NCI-H2196 treated with DMSO at 0.1 percent for 48 hours (cell line): ENCODE measurements around the gene SERTAD3.
"Not testable (repeated sequence)": the region's sequence is repeated elsewhere in the genome, so short reads cannot be mapped to it uniquely, and the experiment has no call there.

Source experiments
- DNase-seq: peaks from one replicate; lab custom pipeline; 2025; ENCODE audit not compliant: unreplicated experiment; lab: John Stamatoyannopoulos, UW

Gene SERTAD3

DNA sequence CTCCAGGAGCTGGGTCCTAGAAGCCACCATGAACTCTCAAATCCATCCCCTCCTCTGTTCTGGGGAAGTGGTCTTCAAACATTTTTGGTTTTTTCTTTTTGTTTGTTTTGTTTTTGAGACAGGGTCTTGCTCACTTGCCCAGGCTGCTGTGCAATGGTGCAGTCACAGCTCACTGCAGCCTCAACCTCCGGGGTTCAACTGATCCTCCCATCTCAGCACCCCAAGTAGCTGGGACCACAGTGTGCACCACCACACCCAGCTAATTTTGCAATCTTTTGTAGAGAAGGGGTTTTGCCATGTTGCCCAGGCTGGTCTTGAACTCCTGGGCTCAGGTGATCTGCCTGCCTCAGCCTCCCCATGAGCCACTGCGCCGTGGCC is 14.5 kb upstream of the SERTAD3 start:
- no peak for DNase-seq

DNA sequence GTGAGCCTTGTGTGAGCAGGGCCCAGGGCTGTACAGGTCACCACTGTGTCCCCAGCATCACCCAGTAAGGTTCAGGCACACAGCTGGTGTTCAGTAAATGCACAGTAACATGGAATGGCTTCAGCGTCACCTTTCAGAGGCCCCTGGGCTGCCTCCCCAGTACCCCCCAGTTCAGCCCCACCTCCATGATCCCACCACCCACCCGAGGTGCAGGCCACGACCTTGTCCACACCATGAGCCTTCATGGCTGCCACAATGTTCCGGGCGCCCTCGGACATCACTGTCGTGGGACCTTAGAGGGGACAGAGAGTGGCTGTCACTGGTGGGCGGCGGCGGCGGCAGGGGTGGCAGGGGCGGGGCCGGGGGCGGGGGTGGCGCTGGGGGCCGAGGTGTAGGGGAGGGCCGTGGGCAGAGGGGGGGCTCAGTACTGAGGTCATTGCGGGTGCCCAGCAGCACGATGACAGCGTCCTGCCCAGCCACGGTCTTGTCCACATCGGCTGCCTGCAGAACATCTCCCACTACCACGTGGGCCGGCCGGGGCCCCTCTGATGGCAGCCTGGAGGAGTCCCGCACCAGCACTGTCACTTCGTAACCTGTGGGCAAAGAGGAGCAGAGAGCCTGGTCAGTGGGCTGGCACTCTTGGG is 13.9 kb upstream of the SERTAD3 start:
- DNase-seq, result no peak

DNA sequence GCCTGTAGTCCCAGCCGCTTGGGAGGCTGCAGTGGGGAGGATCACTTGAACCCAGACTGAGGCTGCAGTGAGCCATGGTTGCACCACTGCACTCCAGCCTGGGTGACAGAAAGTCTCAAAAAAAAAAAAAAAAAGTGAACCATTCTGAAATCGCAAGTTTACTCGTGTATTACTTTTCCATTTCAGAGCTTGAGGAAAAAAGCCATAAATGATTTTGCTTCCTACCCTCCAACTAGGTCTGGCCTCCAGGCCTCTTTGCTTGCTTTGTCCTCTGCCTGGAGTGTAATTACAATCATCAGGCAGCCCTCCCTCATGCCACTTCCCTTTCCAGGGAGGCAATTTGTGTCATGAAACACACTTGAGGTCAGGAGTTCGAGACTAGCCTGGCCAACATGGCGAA is 12.9 kb upstream of the SERTAD3 start:
- no peak for DNase-seq

DNA sequence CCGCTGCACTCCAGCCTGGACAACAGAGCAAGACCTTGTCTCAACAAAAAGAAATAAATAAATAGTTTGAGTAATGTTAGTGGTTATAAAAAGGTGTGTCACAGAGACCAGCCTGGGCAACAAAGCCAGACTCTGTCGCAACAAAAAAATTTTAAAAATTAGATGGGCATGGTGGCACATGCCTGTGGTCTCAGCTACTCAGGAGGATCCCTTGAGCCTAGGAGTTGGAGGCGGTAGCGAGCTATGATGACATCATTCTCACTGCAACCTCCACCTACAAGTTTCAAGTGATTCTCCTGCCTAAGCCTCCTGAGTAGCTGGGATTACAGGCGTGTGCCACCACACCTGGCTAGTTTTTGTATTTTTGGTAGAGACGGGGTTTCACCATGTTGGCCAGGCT is 9.8 kb upstream of the SERTAD3 start:
- not testable (repeated sequence) for DNase-seq

DNA sequence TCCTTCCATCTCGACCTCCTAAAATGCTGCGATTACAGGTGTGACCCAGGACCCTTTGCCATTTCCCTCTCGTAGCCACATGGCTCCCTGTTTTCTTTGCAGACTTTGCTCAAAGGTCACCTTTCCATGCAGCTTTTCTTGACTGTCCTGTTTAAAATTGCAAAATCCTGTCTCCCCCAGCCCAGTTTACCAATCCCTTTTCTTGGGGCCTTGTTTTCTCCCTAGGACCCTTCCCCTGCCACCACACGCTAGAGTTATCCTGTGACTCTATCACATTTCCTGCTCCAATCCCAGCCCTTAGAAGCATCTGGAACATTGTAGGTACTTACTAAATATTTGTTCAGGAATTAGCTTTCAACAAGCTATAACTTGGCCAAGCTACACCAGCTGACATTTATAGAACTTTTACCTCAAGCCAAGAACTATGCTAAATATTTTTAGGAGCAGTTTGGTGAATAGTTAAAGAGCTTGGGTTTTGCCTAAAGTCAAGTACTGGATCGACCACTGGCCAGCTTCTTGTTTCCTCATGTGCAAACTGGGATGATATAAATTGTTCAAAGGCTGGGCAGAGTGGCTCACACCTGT is 9.1 kb upstream of the SERTAD3 start:
- no peak for DNase-seq

DNA sequence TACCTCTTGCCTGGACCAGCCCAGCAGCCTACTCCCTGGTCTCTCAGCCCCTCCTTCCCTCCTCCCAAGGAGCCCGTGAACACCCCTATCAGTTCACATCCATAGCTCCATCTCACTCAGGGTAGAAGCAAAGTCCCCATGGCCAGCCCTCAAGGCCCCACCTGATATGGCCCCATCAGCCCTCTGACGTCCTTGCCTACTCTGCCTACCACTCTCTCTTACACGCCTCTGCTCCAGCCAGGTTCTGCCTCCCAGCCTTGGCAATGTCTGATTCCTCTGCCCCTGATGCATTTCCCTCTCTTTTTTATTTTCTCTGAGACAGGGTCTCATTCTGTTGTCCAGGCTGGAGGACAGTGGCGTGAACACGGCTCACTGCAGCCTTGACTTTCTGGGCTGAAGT is 7.9 kb upstream of the SERTAD3 start:
- no peak for DNase-seq

DNA sequence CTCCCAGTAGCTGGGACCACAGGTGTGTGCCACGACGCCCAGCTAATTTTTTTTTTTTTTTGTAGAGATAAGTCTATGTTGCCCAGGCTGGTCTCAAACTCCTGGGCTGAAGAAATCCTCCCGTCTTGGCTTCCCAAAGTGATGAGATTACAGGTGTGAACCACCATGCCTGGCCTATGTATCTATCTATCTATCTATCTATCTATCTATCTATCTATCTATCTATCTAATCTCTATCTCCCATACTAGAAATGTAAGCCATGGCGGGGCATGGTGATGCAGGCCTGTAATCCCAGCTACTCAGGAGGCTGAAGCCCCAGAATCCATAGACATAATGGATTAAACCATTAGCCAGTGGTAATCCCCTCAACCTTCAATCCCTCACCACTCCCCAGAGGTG is 6.5 kb upstream of the SERTAD3 start:
- DNase-seq, result no peak

DNA sequence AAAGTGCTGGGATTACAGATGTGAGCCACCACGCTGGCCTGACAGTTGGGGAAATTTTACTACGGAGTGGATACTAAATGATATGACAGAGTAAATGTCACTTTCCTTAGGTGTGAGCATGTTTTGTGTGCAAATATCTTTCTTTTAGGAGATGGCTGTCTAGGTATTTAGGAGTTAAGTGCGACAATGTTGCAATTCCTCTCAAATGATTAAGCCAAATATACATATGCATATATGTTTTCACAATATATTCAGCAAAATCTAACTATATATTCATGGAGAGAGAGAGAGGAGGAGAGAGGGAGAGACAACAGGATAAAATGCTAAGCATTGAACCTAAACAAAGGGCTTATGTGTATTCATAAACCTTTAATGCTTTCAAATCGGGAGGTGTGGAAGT is 5.4 kb upstream of the SERTAD3 start:
- DNase-seq, result no peak

DNA sequence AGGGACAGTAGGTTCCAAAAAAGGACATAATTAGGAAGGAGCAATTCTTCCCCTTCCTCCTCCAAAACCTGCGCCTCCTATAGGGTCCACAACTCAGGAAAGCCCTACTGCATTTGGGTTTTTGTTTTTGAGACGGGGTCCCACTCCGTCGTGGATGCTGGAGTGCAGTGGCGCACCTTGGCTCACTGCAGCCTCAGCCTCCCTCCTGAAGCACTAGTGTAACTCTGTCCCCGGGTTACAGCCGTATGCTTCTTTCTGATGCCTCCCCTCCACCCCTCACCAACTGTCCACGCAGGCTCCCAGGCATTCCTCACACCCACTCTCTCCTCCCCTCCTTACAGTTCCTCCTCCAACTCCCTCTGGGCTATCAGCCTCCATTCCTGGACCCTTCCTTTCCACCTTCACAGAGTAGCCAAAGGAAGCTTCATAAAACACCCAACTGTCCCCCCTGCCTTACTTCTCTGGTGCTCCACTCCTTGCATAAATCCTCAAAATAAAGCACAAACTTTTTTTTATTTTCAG is 2.2 kb upstream of the SERTAD3 start:
- DNase-seq, result no peak

DNA sequence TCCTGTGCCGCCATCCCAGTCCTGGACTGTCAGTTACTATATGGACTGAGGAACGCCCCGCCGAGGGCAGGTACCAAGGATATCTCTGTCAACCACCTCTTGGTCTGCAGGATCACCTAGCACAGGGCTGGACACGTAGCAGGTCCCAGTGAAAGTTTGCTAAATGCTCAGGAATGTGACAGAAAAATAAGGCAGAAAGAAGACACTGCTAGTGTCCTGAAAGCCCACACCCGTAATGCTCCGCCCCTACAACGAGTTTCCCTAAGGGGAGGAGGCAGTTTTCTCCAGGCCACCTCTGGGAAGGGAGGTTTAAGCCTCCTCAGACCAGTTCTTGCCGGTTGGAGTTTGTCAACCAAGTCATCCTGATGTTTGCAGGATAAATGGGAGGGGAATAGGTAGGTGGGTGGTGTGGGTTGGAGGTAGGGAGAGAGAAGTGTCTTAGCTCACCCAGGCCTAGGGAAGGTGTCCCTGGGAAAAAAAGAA is 1.7 kb upstream of the SERTAD3 start:
- no peak for DNase-seq

DNA sequence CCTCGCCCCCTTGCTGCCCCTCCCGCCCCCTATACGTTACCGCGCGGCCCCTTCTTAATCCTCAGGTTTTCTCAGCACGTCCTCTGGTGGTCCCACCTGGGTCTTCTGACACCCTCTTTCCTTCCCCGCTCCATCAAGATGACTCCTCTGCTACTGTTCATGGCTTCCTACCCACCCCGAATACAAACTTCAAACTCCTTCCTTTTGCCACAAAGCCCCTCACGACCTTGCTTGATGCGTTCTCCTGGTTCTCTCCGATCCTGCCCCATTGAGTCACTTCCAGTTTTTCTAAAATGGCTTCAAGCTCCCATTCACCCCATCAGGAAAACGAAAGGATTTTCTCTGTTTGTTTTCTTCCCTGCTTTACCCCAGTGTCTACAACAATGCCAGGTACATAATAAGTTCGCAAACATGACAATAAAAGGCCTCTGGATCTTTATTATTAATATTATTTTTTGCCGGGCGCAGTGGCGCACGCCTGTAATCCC is 734 bp upstream of the SERTAD3 start:
- no peak for DNase-seq

DNA sequence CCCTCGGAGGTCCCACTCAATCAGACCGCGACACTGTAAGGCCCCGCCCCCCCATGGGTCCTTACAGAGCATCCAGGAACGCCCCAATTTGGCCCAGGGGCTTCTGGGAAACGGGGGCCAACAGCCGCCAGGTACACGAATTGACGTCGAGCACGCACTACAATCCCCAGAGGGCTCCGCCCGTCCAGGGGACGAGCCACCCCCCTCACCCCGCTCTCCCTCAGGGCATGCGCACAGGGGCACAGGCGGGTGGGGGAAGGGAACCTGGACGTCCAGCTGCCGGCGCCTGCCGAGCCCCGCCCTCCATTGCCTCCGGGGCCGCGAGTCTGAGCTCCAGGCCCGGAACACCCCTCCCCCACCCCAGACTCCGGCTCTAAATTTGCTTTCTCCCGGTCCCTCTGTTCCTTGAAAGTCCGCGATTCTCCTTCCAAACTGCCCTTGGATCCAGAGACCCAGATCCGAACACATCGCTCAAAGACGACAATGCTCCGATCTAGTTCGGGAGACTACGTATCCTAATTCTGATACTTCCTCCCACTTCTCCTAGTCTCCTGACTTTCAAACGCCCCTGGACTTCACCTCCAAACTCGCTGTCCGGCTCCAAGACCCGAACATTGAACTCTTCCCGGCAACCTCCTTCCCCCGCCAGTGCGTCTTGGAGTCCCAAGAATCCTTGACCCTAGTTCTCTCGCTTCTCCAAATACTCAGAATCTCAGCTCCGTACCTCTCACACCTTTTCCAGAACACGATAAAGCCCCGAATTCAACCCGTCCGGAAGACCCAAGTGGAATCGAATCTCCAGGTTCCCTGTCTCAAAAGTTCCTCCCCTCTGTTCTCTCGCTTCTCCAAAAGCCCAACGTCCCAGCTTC is 770 bp downstream of the SERTAD3 start:
- DNase-seq, result peak; percentile 99

DNA sequence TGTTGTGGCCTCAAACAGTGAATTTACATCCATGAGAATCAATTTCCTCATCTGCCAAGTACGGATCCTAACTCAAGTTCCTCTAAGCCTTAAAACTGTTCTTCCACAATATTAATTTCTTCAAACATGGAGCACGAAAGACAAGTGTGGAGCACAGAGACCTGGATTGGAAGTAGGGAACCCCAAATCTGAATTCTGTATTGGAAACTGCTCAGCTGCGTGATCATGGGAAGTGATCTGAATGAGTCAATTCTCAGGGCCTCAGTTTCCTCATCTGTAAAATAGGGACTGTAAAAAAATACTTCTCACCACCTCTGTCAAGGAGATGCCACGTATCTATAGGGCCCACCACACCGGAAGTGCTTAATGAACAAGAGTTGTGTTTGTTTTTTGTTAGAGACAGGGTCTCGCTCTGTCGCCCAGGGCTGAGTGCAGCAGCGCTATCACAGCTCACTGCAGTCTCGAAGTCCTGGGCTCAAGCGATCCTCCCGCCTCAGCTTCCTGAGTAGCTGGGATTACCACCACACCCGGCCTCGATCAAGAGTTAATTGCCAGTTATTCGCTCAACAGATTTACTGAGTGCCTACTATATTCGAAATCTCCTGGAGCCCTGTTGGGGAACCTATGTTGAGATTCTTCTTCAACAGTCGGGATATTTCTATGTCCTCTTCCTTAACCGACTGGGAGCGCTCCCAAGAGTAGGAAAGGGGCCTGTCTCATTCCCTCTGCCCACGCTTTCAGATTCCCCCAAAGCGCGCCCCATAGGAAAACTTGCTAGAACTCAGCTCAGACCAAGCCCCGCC is 1.6 kb downstream of the SERTAD3 start:
- DNase-seq, result no peak

DNA sequence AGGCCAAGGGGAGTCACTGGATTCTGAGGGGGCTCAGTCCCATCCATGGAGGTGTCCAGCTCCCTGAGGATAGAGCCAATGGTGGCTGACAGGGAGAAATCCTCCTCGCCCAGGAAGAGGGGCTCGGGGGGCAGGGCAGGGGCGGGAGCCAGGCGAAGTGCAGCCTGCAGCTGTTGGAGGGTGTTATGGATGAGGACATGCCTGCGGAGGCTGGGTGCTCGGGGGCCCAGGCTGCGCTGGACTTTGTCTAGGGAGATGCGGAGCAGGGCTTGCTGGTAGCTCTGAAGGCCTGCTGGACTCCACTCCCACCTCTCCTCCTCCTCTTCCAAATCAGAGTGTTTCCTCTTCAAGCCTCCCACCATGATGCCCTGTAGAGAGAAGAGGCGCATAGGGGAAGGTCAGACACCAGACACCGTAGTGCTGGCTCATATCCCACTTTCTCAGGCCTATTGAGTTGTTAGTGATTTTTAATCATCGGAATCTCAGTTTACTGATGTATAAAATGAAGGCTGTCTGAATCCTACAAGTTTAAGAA is 2.3 kb downstream of the SERTAD3 start:
- no peak for DNase-seq

DNA sequence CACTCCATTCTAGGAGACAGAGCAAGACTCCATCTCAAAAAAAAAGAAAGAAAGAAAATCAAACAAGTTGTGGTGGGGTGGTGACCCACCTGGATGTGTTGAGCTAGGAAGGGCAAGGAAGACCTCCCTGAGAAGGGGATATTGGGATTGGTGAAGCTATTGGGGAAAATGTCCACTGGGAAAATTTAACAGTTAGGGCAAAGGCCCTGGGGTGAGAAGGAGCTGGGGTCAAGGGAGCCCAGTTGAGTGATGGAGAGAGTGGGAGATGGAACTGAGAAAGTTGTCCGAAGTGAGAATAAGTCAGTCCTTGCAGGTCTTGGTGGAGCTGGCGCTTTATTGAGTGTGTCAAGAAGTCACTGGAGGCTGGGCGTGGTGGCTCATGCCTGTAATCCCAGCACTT is 5.9 kb downstream of the SERTAD3 start:
- no peak for DNase-seq

DNA sequence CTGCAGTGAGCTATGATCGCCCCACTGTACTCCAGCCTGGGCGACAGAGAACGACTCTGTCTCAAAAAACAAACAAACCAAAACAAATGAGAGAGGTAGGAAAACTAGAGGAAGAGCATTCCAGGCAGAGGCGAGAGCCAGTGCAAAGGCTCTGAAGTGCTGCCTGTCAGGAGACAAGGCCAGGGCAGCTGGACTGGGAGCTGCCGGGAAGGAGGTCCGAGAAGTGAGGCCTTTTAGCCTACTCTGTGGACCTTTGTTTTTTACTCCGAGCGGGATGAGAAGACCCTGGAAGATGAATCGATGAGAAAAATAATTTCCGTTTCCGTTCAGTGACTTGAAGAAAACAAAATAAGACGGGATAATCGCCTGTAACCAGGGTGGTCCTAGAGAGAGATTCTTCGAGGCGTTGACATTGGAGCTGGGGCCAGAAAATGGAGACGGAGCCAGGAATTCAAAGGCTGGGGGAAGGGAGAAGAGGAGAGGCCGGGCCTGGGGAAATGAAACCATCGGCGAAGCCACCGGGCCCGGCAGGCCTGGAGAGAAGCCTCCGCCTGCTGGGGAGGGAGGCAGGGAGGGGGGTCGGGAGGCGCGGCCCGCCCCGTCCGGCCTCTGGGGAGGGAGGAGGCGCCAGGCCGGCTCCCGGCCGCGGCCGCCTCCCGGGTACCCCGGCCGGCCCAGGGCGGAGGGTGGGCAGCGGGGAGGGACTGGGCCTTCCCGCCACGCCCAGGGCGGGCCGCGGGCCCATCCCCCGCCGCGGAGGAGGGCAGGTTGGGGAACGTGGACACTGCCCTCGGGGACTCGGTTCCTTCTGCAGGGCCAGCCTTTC is 10.5 kb downstream of the SERTAD3 start:
- DNase-seq, result peak; percentile 74

DNA sequence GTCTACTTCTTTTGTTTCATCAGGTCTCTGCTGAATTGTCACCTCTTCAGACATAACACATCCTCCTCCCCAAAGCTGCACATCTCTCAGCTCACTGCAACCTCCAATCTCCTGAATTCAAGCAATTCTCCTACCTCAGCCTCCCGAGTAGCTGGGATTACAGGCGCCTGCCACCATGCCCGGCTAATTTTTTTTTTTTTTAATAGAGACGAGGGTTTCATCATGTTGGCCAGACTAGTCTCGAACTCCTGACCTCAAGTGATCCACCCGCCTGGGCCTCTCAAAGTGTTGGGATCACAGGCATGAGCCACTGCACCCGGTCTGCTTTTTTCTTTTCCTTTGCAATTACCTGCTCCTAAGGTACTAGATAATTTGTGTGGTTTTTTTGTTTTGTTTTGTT is 11.4 kb downstream of the SERTAD3 start:
- not testable (repeated sequence) for DNase-seq

DNA sequence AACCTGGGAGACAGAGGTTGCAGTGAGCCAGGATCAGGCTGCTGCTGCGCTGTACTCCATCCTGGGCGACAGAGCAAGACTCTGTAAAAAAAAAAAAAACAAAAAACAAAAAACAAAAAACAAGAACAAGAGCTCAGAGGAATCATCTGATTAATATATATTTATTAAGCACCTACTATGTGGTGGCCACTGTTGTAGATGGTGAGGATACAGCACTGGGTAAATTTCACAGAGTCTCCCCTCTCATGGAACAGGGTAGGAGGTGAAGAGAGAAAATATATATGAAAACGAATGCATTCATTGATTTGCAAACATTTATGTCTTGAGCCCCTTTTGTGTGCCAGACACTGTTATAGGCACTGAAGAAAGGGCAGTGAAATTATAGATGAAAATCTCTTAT is 12.4 kb downstream of the SERTAD3 start:
- no peak for DNase-seq

DNA sequence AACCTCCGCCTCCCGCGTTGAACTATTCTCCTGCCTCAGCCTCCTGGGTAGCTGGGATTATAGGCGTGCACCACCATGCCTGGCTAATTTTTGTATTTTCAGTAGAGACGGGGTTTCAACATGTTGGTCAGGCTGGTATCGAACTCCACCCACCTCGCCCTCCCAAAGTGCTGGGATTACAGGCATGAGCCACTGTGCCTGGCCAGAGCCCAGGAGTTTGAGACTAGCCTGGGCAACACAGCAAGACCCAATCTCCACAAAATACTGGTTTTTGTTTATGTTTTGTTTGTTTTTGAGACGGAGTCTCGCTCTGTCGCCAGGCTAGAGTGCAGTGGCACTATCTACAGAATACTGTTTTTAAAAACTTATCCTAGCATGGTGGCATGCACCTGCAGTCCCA is 13.9 kb downstream of the SERTAD3 start:
- not testable (repeated sequence) for DNase-seq

DNA sequence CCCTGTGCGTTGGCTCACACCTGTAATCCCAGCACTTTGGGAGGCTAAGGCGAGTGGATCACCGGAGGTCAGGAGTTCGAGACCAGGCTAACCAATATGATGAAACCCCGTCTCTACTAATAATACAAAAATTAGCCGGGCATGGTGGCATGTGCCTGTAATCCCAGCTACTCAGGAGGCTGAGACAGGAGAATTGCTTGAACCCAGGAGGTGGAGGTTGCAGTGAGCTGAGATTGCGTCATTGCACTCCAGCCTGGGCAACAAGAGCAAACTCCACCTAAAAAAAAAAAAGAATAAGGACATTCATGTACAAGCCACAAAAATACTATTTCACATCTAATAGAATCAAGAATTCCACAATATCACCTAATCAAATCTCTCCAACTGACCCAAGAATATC is 15.9 kb downstream of the SERTAD3 start:
- not testable (repeated sequence) for DNase-seq
